Choroid plexus epithelial cell (primary cell): ENCODE data around the gene TNFRSF21.
"Not testable (repeated sequence)": the region's sequence is repeated elsewhere in the genome, so short reads cannot be mapped to it uniquely, and the experiment has no call there.

Source experiments
- DNase-seq: peaks from one replicate; pipeline ENCODE4 v3.0.0-alpha.2; 2010; ENCODE audit warnings: low read depth
- H3K4me3 ChIP-seq: 2 replicates; pipeline ENCODE4 v1.5.1; 2011; ENCODE audit warnings: low read depth, mild to moderate bottlenecking, control low read depth, low read length, moderate library complexity
- TF ChIP-seq, protein P1 (sequence below): conservative IDR thresholded peaks from 2 replicates; pipeline ENCODE4 v1.5.1; 2011; ENCODE audit warnings: low read depth, mild to moderate bottlenecking, control low read depth, inconsistent platforms, low read length, moderate library complexity

TNFRSF21 gene

DNA sequence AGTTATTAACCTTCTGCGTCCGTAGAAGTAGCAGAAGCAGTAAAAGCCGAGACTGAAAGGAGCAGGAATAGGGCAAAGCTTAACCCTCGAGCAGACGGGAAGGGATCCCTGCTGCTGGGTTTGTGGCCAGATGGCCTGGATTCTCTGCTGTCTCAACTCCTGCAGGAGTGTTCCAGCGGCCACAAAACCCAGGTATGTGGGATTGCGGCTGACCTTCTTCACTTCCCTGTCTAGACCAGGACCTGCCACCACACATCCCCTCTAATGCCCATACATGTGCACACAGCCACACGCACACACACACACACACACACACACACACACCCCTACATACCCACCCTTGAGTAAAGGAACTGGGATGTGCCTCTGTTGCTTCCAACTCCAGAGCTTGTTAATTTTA is 33.1 kb upstream of the TNFRSF21 start:
- no peak overlapping the region for H3K4me3 ChIP-seq
- no peak for DNase-seq
- TF ChIP-seq, protein P1, sequence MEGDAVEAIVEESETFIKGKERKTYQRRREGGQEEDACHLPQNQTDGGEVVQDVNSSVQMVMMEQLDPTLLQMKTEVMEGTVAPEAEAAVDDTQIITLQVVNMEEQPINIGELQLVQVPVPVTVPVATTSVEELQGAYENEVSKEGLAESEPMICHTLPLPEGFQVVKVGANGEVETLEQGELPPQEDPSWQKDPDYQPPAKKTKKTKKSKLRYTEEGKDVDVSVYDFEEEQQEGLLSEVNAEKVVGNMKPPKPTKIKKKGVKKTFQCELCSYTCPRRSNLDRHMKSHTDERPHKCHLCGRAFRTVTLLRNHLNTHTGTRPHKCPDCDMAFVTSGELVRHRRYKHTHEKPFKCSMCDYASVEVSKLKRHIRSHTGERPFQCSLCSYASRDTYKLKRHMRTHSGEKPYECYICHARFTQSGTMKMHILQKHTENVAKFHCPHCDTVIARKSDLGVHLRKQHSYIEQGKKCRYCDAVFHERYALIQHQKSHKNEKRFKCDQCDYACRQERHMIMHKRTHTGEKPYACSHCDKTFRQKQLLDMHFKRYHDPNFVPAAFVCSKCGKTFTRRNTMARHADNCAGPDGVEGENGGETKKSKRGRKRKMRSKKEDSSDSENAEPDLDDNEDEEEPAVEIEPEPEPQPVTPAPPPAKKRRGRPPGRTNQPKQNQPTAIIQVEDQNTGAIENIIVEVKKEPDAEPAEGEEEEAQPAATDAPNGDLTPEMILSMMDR = no peak

DNA sequence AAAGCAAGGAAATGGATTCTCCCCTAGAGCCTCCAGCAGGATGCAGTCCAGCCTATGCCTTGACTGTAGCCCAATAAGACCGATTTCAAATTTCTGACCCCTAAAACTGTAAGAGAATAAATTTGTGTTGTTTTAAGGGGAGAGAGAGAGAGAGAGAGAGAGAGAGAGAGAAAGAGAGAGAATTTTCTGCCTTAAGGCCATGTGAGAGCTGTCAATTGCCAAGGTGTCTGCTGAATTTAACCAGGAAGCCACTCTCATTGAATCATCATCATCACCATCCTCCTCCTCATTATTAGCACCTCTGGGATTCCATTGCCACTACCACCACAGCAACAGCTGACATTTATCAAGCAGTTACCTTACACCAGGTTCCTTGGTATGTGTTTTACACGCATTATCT is 27.8 kb upstream of the TNFRSF21 start:
- no peak overlapping the region for H3K4me3 ChIP-seq
- DNase-seq = no peak
- TF ChIP-seq, protein P1 = no peak

DNA sequence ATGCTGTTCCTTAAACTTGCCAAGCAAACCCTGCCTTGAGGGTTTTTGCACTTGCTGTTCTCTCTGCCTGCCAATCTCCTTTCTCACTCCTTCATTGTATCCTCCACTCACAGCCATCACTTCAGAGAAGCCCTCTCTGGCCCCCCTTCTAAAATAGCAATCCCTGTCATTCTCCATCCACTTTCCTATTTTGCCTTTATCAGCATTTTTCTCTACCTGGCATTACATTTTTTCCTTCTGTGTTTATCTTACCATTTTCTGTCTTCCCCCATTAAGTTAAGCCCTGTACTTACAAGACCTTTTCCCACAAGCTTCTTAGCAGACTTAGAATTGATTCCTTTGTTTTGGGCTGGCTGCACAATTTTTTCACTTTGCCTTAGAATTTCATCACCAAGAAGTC is 26.6 kb upstream of the TNFRSF21 start:
- no peak overlapping the region for H3K4me3 ChIP-seq

DNA sequence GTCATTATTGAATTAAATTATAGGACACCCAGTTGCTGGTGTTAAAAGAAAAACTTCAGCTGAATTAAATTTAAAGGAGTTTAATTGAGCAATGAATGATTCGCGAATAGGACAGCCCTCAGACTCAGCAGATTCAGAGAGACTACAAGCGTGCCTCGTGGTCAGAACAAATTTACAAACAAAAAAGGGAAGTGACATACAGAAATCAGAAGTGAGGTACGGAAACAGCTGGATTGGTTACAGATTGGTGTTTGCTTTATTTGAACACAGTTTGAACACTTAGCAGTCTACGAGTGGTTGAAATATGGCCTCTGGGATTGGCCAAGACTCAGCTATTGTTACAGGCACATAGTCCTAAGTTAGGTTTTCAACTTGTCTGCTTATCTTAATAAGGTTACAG is 25.8 kb upstream of the TNFRSF21 start:
- DNase-seq = no peak
- TF ChIP-seq, protein P1 = no peak
- H3K4me3 ChIP-seq = no peak overlapping the region

More for the DNA sequence above, 26.6 kb upstream of the TNFRSF21 start:
- TF ChIP-seq, protein P1 = no peak
- DNase-seq = no peak

DNA sequence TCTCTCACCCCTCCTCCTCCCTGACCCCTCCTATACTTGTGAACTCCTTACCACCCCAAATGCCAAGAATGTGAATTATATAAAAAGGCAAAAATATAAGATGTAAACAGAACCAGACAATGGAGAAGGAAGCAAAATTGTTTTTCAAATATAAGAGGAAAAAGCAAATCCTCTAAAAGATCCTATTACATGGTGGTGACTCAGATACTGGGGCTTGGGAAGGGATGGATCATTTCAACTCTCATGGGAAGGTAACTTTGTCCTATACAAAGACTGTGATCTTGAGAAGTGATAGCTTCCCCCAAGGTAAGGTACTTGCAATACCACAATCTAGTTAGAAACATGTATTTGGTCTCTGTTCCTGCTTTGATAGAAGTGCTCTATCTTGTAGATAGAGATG is 24.6 kb upstream of the TNFRSF21 start:
- no peak for DNase-seq
- TF ChIP-seq, protein P1 = no peak
- no peak overlapping the region for H3K4me3 ChIP-seq

DNA sequence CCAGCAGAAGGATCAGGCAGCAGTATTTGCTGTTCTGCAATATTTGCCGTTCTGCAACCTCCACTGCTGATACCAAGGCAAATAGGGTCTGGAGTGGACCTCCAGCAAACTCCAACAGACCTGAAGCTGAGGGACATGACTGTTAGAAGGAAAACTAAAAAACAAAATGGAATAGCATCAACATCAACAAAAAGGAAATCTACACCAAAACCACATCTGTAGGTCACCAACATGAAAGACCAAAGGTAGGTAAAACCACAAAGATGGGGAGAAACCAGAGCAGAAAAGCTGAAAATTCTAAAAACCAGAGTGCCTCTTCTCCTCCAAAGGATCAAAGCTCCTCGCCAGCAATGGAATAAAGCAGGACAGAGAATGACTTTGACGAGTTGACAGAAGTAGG is 18.9 kb upstream of the TNFRSF21 start:
- DNase-seq, H3K4me3 ChIP-seq: not testable (repeated sequence)

DNA sequence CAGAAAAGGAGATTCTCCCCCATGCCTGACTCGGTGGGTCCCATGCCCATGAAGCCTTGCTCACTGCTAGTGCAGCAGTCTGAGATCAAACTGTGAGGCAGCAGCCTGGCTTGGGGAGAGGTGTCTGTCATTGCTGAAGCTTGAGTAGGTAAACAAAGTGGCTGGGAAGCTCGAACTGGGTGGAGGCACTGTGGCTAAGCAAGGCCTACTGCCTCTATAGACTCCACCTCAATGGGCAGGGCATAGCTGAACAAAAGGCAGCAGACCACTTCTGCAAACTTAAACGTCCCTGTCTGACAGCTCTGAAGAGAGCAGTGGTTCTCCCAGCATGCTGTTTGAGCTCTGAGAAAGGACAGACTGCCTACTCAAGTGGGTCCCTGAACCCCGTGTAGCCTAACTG is 18.4 kb upstream of the TNFRSF21 start:
- not testable (repeated sequence) for H3K4me3 ChIP-seq, DNase-seq

DNA sequence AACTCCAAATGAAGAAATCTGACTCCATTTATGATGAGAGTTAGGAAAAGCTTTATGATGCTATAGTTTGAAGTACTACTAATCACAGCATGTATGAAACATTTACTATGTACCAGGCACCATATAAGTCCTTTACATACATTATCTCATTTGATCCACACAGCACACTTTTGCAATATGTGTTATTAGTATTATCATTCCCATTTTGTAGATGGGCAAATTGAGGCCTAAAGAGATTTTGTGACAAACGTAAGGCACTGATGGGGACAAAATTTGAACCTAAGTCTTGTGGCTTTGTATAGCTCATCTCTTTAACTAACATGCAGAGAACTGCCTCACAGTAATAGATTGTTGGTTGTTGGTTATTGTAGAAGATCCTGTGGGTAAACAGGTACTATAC is 14.2 kb upstream of the TNFRSF21 start:
- no peak overlapping the region for H3K4me3 ChIP-seq
- TF ChIP-seq, protein P1 = no peak
- no peak for DNase-seq
